Activated CD4-positive, CD25-positive, alpha-beta regulatory T cell treated with anti-CD3 and anti-CD28 coated beads, Interleukin-2, amount 50 U/mL, for 72 hours (primary cell): Measurements from ENCODE around the gene PAIP2.

Source experiments
- DNase-seq: peaks from one replicate; pipeline ENCODE4 v3.0.0; 2021

The PAIP2 gene

DNA sequence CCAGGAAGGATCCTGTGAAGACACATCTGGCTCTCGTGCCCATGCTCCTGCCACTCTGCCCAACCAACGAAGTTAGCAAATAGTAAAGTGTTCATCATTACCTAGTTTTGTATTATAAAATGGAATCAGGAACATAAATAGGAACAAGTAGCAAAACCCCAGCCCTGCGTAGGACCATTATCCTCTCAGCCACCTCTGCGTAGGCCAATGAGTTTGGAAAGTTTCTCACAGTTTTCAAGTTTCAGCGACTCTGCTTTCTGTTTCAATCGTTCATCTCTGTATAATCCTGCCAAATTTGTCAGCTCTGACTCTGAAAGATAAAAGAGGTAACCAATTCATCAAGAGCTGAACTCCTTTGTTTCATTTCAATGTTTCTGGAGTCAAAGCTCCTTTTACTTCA is 72.3 kb downstream of the PAIP2 start:
- DNase-seq, result no peak

DNA sequence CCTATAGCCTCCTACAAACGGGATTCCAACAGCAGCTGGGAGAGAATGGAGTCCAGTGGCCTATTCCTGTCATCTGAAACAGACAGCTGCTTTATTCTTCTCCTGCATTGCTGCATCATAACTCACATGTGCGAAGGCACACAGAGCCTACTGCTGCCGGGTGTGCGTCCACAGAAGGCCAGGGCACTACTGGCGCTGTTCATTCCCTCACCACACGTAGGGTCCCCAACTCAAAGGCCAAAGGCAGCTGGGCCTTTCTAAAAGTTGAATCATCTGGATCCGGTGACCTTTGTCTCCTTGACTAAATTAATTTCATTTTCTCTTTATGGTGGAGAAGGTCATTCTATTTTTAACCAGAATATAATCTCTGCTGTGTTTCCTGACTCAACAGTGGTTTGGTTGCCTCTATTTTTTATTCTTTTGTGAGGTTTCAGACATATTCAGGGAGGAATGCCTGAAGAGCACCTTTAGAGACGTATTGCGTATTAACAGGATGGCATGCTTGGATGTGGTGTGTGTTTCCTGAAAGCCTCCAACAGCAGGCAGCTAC is 73.0 kb downstream of the PAIP2 start:
- peak; percentile 49 for DNase-seq

DNA sequence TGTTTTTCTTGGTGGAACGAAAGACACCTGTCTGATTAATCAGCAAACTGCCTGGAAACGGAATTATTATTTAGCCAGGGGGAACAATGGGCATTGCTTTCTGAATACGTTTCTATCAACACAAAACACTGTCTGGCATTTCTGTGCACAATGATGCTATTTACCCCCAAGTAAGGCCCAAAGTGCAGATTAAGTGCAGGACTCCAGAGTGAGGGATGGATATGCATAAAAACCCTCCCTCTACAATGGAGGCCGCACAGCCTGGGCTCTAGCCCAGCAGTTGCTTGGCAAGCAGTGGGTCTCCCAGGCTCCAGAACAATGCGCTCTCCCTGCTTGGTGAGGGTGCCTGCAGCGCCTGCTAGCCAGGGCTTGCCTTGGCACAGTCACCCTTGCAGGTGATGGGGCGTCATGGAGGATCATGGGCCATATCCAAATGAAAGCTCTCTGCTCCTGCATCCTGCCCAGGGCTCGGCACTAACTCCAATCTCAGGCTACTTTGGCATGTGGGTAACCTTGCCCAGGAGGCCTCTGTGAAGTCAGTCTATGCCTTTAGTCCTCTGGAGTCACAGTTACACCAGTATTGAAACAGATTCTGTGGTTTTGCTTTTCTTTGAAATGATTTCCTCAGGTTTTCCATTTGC is 73.7 kb downstream of the PAIP2 start:
- no peak for DNase-seq

DNA sequence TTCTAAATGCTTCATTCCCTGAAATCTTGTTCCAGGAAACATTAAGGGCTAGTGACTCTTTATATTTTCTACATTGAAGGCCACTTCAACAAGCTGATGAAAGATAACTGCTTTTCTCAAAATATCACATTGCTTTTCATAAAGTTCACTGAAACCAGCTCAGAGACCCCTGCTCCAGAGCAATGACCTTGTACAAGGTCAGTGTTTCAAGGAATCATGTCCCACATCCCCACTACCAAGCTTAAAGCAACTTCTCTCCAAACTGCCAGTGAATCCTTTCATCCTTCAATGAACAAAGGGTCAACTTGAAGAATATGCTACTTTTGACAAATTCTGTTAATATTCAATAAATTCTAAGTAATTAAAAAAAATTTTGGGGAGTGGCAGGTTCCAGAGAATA is 74.2 kb downstream of the PAIP2 start:
- no peak for DNase-seq

DNA sequence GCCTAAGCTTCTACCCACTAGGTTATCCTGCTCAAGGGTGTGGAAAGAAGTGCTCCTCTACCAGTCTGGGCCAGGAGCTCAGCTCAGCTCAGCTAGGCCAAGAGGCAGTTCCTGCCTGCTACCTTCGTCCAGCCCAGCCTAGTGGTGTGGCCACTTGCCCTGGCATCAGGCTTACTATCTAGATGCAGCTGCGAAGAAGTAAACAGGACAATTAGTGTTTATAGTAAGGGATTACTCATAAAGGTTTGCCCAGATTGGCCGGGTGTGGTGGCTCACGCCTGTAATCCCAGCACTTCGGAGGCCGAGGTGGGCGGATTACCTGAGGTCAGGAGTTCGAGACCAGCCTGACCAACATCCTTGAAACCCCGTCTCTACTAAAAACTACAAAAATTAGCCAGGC is 75.0 kb downstream of the PAIP2 start:
- DNase-seq, result no peak

DNA sequence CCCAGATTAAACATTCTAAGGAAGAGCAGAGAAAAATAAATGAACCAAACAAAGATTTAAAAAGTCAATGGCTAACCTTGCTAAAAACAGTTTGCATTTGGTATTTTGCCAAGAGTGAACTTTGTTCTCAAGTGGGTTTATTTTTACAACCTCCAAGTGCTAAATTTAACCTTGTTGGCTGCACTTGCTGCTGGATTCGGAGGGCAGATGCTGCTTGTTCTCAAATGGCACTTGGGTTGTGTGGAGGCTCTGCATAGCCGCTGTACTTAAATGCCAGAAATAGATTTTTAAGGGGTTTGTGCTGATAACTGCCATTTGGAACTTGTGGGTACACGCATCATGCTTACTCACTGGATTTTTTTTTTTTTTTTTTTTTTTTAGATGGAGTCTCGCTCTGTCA is 75.6 kb downstream of the PAIP2 start:
- no peak for DNase-seq

DNA sequence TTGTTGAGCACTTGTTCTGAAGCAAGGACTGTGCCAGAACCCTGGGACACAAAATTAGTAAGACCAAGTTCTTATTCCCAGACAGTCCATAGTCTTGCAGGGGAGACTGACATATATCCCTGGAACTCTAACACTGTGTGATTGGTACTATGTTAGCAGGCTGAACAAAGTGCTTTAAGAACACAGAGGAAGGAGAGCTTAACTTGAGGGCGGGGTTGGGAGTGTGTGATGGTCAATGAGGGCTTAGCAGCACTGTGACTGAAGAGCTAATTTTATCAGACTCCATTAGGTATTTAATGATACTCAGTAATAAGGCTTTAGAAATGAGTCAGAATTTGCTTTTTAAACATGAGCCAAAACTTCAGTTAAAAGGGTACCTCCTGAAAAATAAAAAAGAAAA is 77.1 kb downstream of the PAIP2 start:
- no peak for DNase-seq
